HG02678 (cell line): Measurements from ENCODE around the gene PLEKHG3.
"Not testable (repeated sequence)": the region's sequence is repeated elsewhere in the genome, so short reads cannot be mapped to it uniquely, and the experiment has no call there.

Experiments
- ATAC-seq: cut with Tn5 transposase; IDR thresholded peaks from one replicate; pipeline ENCODE4 v1.9.1; 2021; ENCODE audit warnings: mild to moderate bottlenecking, moderate library complexity; ENCODE audit not compliant: unreplicated experiment

The PLEKHG3 gene

DNA sequence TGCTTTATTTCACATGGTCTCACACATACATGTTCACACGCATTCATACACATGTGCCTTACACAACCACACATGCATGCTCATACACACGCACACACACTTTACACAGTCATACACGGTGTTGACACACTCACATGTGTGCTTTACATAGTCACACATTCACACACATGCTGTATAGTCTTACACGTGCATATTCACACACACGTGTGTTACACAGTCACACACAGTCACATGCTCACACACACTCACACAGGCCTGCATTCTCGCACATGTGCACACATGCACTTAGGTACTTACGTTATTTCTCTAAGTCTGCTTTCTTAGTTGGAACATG is 18.0 kb upstream of the PLEKHG3 start:
- ATAC-seq: no peak

DNA sequence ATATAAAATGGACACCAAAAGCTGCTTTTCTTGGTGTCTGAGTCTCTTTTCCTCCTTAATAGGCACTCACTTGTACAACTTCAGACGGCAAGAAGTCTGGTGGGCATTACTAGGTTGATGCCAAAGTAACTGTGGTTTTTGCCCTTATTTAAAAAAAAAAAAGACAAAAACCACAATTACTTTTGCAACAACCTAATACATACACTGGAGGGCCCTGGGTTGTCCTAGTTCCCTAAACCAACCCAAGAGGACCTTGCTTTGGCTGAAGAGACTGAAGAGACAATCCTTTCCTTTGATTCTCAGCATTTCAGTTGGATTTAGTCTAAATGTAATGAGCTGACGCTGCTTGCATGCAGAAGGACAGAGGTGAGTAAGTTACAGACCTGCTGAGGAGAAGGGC is 16.2 kb upstream of the PLEKHG3 start:
- ATAC-seq: no peak

DNA sequence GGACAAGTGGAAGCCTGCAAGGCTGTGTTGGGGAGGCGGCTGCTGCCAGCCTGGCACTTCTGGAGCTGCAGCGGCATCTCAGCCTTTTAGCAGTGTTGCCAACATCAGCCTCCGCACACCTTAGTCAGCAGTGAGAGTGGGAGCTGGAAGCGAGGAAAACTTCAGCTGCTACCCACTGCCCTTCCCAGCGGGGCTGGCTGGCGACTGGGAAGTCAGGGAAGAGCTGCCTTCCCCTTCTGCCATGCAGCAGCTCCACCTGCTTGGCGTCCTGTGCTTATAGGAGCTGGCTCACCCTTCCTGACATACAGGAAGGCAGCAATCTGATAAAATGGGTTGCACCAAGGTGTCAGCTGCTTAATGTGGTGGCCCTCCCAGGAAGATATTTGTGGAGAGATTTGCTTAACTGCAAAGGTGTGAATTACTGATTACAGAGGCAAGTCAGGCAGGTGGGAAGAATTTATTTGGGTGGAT is 15.4 kb upstream of the PLEKHG3 start:
- no peak for ATAC-seq

DNA sequence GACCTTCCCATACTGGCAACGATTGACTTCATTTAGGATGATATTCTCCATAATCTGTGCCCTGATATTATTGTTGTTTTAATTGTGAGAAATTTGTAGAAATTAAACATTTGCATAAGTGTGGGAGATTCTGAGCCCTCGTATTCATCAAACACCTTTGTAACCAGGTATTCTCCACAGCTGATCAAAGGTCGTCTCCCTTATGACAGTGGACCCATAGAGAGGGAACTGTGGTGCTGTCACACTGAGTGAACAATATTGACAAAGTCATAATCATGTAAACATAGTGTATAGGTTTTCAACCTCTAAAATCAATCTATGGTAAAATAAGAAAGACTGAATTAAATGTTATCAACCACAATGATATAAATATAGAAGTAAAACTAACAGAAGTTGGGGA is 14.9 kb upstream of the PLEKHG3 start:
- no peak for ATAC-seq

DNA sequence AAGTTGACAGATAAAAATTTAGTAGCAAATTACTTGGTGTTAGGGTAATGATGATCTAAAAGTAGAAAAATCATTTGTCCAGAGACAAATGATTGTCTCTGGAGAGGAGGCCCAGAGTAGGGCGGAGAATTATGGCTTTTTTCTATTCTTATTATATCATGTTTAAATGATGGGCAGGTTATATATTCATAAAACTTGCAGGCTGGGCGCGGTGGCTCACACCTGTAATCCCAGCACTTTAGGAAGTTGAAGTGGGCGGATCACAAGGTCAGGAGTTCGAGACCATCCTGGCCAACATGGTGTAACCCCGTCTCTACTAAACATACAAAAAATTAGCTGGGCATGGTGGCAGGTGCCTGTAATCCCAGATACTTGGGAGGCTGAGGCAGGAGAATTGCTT is 13.6 kb upstream of the PLEKHG3 start:
- ATAC-seq: not testable (repeated sequence)

DNA sequence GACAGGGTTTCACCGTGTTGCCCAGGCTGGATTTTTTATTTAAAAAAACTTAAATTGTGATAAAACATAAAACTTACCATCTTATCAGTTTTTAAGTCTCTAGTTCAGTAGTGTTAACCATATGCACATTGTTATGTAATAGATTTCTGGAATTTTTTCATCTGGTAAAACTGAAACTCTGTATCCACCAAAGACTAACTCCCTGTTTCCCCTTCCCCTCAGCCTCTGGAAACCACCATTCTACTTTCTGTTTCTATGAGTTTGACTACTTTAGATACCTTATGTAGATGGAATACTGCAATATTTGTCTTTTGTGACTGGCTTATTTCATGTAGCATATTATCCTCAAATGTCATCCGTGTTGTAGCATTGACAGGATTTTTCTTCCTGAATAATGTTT is 12.8 kb upstream of the PLEKHG3 start:
- no peak for ATAC-seq

DNA sequence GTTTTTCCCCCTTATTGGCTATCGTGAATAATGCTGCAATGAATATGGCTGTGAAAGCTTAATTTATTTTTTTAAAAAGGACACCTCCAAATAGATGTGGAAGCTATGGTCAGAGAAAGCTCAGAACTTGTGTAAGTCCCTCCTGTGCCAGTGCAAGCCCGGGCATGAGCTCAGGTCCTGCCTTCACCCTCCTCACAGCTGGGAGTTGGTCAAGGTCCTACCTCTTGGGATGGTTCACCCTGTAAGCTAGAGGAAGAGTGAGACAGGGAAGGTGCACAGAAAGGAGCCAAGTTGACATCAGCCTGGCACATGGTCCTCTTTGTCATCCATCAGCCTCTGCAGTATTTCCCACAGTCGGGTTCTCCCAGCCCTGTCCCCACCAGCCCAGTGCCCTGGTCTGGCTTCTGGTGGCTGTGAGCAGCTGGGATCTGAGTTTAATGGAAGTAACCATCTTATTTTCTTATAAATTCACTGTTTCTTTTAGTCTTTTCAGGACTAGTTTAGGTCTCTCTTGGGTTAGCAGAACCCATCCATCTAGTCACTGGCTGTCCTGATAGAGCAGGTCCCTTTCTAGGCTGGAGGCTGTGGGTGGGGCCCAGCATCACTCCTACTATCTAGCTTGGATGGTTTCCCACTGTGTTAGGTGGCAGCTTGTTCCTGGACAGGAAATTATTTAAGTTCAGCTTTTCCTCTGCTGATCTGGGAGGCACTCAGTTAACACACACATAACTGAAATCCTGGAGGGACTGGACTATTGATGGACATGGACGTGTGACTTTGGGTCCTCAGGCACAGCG is 11.8 kb upstream of the PLEKHG3 start:
- no peak for ATAC-seq

DNA sequence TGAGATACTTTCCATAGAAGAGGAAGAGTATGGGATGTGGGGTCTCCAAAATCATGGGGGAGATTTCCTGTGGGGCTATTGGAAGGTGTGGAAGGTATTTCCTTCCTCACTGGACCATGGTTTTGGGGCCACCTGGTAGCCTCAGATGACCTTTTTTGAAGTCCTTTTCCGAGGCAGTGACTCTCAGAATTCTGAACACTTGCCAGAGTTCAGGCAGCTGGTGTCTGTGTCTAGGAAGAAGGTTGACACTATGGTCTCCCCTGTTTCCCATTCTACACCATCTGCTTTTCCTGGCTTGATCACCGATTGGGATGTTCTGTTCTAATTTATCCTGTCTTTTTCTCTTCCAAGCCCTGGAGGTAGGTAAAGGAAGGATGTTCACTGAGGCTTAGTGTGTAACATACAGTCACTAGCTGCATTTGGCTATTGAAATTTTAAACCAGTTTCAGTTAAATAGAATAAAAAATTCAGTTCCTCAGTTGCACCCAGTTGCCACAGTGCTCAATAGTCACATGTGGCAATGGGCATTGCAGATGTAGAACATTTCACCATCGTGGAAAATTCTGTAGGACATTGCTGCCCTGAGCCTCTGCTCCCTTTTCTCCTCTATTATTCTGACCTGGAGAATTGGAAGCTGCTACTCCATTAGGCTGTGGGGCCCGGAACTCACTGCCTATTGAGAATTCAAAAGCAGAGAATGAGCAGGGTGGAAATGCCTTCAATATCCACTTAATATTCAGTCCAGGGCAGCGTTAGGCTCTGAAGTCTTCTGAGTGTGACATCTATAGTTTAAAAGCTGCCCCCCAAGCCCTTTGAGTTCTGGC is 11.0 kb upstream of the PLEKHG3 start:
- ATAC-seq: no peak

DNA sequence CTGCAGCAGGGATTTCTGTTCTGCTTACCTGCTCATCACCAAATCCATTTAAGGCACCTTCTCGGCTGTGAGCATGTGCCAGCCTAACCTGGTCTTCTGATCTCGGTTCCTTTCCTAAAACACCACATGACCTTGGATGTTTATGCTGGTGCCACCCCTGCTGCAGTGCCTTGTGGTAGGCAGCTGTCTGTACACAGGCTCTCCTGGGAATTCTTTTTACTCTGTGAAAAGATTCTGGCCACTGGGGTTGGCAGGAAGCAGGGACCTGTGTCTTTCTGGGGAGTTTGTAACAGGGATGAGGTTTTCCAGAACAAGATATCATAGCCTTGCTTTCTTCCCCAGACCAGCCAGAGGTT is 10.4 kb upstream of the PLEKHG3 start:
- ATAC-seq: no peak

DNA sequence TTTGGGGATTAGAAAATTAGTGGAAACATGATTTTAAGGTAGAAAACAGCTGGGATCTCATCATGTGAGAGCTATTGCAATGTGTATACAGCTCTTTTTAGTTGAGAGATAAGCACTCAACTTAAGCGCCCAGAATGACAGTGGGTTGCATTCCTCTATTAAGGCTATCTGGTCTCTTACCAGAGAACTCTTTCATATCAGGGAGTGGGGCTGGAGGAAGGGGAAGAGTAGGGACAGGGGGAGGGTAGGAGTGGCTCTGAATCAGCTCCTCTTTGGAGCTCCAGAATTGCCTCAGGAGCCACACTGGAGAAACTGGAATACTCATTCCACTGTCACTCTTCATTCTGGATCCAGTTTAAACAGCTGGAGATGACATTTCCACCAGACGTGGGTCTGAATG is 9.2 kb upstream of the PLEKHG3 start:
- no peak for ATAC-seq

DNA sequence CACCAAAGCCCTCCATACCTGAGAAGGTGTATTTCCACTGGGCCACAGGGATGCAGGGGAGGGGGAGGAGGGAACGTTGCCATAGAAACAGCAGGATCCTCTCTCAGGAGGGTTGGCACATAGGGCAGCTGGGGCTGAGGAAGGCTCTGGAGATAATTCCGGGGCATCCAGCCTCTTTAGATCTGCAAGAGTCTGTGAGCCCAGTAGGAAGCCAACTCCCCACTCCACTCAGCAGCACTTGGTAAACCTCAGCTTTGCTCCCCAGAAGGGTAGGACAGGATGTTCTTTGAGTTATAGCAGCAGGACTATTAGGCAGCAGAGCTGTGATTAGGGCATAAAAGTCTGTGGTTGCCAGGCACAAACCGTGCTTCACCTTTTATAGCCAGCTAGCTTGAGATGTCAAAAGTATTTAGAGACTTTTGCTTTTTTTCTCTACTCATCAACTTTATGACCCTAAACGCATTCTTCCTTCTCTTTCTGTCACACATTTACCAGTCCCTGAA is 7.8 kb upstream of the PLEKHG3 start:
- ATAC-seq: no peak

DNA sequence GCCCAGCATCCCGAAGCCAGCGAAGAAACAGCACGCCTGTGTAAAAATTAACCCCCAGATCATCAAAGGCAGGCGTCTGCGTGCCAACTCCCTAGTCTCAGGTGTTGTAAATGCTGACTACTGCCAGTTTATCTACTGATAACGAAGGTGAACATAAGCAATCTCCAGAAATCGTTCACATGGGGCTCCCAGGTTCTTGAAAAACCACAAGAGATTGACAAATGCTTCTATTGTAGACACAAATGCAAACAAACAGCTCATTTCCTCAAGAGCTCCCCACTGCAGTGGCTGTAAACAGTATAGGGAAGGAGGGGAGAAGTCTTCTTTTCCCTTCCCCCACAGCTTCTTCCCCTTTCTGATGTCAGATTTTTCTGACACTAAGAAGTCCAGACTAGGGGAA is 5.3 kb upstream of the PLEKHG3 start:
- no peak for ATAC-seq

DNA sequence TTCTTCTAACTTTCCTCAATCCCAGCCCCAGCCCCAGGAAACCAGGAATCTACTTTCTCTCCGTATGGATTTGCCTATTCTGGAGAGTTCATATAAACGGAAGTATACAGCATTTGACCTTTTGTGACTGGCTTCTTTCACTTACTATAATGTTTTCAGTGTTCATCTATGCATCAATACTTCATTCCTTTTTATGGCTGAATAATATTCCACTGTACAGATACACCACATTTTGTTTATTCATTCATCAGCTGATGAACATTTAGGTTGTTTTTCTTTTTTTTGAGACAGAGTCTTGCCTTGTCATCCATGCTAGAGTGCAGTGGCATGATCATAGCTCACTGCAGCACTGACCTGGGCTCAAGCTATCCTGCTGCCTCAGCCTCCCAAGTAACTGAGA is 3.9 kb upstream of the PLEKHG3 start:
- no peak for ATAC-seq

DNA sequence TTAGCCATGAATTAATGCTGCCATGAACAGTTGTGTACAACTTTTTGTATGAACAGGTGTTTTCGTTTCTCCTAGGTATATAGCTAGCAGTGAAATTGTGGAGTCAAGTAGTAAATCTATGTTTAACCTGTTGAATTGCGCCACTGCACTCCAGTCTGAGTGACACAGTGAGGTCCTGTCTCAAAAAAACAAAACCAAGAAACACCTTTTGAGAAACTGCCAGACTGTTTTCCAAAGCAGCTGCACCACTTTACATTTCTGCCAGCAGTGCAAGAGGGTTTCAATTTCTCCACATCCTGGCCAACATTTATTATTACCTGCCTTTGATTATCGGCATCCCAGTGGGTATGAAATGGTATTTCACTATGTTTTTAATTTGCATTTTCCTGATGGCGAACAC is 3.3 kb upstream of the PLEKHG3 start:
- ATAC-seq: no peak

DNA sequence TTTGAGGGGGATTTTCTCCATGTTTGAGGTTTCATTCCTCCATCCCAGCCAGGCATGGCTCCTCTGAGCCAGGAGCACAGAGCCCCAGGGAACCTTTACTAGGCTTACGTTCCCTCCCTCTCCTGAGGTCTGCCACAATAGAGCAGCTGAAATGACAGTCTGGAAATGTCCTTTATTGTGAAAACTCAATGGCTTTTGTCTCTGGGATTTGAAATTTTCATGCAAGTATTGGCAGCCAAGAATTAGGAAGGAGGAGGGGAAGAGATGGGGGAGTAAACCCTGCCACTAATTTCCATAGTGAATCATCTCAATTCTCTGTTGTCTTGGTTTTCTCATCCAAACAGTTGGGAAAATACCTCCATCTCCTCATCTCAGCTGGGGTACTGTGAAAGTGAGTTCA is 2.6 kb upstream of the PLEKHG3 start:
- ATAC-seq: no peak

DNA sequence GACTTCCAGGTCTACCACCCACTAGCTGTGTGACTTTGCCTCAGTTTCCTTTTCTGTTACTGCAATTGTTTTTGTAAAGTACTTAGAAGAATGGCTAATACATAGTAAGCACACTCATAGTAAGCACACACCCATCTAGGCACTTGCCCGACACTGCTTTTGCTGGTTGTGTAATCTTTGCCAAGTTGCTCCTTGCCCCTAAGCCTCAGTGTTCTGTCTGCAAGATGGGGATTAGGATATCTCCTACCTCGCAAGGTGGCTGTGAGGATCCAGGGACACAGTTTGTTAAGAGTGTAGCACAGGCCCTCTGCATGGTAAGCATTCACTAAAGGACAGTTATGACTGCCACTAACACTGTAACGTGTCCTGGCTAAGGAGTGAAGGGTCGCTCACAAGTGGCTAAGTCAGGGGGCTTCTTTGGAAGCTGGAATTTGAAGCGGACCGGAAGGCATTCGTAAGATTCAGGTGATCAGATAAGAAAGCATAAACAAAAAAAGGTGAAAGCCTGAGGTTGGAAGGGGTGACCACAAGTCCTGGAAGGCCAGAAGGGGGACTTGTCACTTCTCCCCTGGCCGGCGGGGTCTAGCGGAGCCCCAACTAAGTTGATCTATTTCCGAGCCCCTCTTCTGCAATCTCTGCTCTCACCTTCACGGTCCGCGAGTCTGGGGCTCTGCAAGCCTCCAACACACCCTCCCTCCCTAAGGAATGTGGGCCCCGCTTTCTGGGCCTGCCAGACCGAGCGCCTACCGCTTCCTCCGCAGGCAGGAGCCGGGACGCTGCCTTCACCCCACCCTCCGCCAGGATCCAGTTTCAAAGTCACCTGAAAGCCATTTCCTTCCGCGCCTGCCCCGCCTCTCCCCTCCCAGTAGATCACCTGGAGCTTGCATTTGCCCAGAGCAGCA is 1.5 kb upstream of the PLEKHG3 start:
- ATAC-seq: no peak

DNA sequence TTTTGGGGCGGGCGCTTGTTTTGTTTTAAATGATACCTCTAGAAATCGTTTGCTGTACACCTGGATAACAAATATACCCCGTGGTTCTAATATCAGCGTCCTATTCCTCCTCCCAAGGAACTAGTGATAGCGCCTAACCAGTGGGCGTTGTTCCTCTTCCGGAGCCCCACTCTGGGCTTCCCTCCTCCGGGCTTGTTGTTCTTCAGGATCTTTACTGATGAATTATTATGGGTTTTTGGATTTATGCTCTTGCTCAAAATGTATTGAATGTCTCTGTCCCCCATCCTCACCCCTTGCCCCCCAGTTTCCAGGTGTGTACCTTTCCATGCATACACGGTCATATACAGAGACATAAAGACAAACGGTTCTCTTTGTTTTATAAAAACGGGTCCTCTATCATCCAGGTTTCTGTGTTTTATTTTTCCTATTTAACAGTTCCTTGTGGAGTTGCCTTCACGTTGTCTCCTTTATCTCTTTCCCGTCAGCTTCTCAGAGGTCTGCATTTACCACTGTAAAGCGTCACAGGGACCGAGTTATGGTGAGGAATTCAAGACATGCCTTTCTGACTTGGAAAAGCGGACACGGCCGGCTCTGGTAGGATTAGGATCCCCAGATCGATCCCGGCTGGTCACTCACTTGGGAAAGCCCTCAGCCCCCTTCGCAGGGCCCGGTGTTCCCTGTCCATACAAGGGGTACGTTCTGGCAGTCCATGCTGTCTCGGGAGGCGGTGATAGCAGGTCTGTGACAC is 655 bp upstream of the PLEKHG3 start:
- no peak for ATAC-seq

DNA sequence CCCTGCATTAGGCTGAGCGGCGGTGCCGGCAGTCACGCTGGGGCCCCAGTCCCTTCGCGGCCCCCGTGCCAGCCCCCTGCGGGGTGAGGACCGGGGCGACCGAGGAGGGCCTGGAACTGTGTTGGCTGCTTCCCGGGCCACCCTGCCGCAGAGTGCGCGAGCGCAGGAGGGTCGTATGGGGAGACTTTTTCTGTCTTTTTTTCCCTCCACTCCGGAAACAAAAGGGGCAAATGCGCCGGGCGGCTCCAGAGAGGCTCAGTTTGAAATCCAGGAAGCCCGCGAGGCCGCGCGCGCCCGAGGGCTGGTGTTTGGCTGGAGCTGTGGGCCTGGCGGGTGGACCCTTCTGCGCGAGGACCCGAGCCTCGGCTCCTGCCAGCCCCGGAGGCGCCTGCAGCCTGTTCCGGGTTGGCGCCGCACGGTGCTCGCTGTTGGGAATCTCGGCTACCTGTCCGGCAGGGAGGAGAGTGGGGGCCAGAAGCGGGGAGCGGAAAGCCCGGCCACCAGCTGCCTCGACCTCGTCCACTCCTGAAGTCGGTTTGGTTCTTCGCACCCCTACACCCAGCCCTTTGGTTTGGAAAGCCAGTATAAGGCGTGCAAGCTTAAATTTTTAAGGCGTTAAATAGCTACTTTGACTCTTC is 638 bp downstream of the PLEKHG3 start:
- ATAC-seq: no peak

DNA sequence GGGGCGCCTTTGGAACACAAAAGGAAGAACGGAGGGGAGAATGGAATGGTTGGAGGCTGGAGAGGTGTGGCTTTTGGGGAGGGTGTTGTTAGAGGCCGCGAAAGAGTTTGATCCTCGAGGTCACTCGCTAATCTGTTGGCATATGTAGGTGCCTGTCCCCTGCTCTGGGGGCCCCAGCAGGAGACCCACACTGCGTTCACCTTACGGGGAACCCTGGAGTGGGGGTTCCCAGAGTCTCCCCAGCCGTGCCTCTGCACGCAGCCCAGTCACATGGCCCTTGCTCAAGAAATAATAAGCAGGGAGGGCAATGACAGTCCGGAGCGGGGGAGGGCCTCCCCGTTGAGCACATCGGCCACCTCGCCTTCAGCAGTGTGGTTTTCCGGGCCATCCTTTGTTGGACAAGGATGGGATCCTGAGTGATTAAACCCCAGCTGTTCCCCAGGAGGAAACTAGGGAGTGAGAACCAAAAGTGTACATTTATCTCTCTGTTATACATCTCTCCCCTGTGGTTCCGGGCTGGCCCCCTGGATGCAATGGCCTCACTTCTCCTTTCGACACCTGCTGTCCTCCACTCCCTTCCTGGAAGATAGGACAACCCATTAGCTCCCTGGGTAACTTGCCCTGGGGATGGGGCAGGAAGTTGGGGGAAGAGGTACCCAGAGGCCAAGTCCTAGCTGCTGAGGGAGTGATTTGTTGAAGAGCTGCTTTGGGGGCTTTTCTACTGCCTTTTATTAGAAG is 1.3 kb downstream of the PLEKHG3 start:
- no peak for ATAC-seq
